GM18907 (cell line): ENCODE measurements around the gene PEAR1.

Experiments
- ATAC-seq: cut with Tn5 transposase; IDR thresholded peaks from one replicate; pipeline ENCODE4 v1.9.1; 2021; ENCODE audit warnings: mild to moderate bottlenecking, moderate library complexity; ENCODE audit not compliant: unreplicated experiment

PEAR1 gene

GRCh38 chr1:156893048-156893953 lies at the start of gene PEAR1:
TSS of gene PEAR1 (plus strand) at chr1:156893718. CDS start at chr1:156903927, 10,209 bp downstream.
- ATAC-seq: no peak

- no peak for ATAC-seq
These were observed 49.4 kb upstream of the PEAR1 start for GRCh38 chr1:156844102-156844501.

- no peak for ATAC-seq
These were observed 48.9 kb upstream of the PEAR1 start for GRCh38 chr1:156844638-156845037.

GRCh38 chr1:156845055-156845952 lies 48.2 kb upstream of the PEAR1 start:
- no peak for ATAC-seq

GRCh38 chr1:156845953-156846545 lies 47.5 kb upstream of the PEAR1 start:
- ATAC-seq: no peak

GRCh38 chr1:156846643-156847042 lies 46.9 kb upstream of the PEAR1 start:
- no peak for ATAC-seq

- ATAC-seq: no peak
These were observed 45.7 kb upstream of the PEAR1 start for GRCh38 chr1:156847591-156848460.

- ATAC-seq: no peak
These were observed 44.9 kb upstream of the PEAR1 start for GRCh38 chr1:156848461-156849150.

- ATAC-seq: no peak
These were observed 44.4 kb upstream of the PEAR1 start for GRCh38 chr1:156849151-156849496.

GRCh38 chr1:156851779-156852417 lies 41.6 kb upstream of the PEAR1 start:
- ATAC-seq: no peak

GRCh38 chr1:156852418-156852874 lies 41.1 kb upstream of the PEAR1 start:
- no peak for ATAC-seq

GRCh38 chr1:156853761-156854160 lies 39.8 kb upstream of the PEAR1 start:
- no peak for ATAC-seq

GRCh38 chr1:156854634-156855033 lies 38.9 kb upstream of the PEAR1 start:
- no peak for ATAC-seq

- ATAC-seq: no peak
These were observed 37.2 kb upstream of the PEAR1 start for GRCh38 chr1:156856282-156856785.

GRCh38 chr1:156857532-156857931 lies 36.0 kb upstream of the PEAR1 start:
- ATAC-seq: no peak

- no peak for ATAC-seq
These were observed 35.0 kb upstream of the PEAR1 start for GRCh38 chr1:156858555-156858956.

- no peak for ATAC-seq
These were observed 34.5 kb upstream of the PEAR1 start, which contains the start of gene INSRR for GRCh38 chr1:156858959-156859522. TSS of gene INSRR (minus strand) at chr1:156859117. CDS start at chr1:156858621, 496 bp downstream.

GRCh38 chr1:156859523-156860112 lies 33.9 kb upstream of the PEAR1 start:
- peak; percentile 22 for ATAC-seq
